HG03469 (cell line): ENCODE measurements around the gene HPSE2.
A peak's percentile ranks its signal among the peaks of the same experiment; 100 is the strongest.

Experiments
- ATAC-seq: cut with Tn5 transposase; IDR thresholded peaks from one replicate; pipeline ENCODE4 v1.9.1; 2021; ENCODE audit warnings: mild to moderate bottlenecking, moderate library complexity, moderate number of reproducible peaks; ENCODE audit not compliant: unreplicated experiment

HPSE2 gene

DNA sequence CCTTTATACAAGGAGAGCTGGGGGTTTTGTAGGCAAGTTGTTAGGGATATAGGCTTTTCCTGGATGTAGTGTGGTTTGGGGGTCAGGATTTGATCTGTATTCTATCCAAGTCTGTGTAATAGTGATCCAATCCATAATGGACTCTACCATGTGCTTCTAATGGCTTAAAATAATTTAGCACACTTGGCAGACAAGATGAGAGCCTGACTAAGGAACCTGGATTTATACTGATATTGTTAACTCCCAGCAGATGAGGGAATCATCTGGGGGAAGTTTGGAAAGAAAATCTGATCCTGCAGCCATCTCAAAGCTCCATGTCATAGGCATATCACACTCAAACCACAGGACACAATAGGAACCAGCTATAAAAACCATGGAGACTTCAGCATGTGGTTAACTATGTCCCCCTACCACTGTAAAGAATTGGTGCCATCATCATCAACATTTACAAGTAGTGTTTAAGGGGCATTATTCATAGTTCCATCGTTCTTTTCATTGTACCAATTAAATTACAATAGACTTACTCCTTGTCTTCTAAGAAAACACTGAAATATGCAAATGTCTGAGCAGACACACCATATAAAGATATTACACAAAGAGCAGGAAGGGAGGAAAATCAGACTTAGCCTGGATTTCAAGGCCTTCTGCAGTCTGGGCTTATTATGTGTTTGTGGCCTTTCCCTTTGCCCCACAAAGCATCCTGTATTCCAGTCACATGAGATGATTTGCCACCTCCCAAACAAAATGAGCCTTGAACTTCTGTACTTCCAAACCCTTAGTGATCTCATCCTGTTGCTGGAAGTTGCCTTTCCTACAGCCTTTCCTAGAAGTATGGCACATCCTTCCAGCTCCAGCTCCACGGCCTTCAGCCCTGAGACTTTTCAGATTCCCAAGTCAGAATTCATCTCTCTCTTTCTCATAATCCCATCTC lies 766.4 kb downstream of the HPSE2 start:
- no peak for ATAC-seq

DNA sequence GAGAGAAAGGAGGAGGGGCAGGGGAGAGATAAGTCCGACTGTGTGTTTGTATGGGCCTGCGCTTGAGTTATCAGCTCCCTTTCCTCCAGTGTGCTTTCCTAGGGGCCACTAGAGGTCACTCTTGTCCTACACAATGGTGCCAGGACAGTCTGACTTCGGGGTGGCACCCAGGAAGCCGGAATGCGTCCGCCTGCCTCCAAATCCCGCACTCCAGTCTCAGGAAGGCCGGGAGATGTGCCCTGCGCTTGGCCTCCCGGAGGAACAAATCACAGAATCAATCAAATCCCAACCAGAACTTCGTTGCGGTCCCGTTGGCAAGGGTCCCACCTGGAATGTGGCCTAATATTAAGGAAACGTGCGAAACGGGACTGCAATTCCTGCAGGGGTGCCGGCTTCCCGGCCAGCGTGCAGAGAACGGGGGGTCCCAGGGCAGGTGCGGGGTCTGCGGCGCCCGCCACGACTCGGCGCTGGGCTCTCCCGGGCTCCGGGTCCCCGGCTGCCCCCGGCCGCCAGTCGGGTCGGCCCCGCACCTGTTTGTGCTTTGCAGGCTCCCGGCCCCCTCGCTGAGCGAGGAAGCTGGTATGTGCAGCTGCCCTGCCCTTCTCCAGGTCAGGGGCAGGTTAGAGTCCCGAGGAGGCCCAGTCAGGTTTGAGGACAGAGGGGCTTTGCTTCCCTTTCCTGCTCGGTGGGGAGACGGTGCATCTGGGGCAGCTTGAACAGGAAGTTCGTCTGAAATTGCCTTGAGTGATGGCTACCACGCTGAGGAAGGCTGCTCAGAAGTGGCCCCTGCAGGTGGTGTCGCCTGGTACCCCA lies 767.9 kb downstream of the HPSE2 start:
- peak; percentile 75 for ATAC-seq

DNA sequence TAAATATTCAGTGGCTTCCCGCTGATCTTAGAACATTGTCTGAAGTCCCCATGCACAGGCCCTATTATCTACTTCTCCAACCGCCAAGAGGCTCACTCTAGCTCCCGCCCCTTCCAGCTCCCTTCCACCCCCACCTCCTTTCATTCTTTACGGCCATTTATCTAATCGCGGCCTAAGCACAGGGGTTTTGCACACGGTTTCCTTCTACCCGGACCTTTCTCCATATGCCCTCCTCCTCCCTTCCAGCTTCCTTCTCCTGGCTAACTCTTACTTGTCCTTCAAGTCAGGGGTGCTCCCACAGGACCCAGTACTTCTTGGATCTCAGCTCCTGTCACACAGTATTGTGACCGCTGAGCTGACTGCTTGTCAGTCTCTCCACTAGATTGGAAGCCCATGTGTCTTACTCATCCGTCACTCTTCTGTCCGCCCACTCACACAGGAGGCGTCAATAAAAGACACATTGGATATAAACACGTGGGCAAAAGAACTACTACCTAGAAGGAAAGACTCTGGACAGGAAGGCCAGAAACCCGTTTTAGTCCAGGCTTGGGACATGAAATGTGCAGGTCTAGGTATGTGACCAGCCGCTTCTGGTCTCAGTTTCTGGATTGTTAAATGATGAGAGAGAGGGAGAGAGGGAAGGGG lies 768.7 kb downstream of the HPSE2 start:
- no peak for ATAC-seq

DNA sequence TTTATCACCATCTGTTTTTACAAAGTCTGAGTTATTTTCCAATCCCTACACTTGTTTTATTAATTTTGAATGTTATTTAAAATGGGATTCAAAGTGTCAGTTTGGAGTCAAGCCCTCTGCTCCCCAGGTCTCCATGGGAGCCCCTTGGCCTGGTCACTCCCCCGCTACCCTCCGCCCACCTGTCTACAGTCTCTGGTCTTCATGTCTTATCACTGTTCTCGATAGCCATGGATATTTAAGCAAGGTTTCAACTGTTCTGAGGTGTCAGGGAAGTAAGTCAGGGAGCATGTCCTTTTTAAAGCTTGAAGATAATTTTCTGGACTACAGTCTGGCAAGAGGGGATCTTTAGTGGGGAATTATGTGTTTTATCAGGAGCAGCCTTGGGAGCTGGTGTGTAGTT lies 769.8 kb downstream of the HPSE2 start:
- ATAC-seq, result no peak

DNA sequence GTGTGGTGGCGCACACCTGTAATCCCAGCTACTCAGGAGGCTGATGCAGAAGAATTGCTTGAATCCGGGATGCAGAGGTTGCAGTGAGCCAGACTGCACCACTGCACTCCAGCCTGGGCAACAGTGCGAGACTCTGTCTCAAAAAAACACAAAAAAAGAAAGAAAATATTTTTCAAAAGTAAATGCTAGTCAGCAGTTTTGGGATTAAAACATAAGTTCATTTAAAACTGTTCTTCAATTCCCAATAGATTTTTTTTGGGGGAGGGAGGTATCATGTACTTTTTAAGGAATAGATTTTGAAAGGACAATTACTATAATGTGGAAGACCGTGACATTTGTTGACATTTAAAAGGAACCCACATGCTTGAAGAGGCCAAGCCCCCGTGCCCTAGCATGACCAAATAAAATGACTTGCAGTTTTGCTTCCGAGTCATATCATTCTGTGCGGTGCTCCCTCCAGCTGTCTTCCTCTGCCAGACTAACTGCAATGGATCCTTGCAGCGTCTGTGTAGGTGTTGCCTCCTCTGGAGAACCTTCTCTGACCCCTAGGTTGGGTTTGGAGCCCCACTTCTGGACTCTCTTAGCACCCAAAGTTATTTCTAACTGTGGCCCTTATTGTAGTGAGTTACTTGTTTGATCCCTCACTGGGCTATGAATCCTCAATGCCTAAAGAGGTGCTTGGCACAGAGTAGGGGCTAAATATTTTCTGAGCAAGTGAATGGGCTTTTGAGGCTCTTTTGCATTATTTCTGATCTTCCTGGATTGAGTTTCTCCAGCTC lies 771.5 kb downstream of the HPSE2 start:
- no peak for ATAC-seq

DNA sequence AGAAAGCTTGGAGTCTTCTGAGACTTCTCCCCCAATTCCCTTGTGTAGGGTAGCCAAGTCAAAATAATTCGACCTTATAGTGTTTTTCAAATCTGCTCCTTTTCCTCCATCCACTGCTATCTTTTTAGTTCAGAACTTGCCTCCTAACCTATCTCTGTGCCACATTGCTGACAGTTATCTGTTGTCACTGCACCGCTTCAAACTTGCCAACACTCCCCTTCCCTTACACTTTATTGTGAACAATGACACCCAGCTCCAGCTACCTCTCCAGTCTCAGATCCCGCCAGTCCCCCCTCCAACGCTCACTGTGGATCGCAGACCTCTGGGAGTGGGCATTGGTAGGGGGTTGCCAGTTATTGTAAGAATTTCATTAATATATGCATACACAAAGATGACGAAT lies 772.6 kb downstream of the HPSE2 start:
- no peak for ATAC-seq

DNA sequence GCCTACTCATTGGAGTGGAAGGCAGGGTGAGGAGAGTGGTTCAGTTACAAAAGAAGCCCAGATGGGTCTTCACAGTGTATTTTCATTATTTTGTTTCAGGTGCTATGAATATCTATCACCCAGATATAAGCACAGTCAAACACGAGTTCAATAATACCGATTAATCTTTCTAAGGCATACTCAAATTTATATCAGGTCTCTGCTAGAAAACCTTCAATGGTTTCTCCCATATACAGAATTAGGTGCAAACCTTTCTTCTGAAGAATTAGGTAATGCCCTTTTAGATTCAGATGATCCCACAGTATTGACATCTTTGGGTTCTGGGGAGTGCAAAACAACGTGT lies 774.2 kb downstream of the HPSE2 start:
- ATAC-seq, result no peak

DNA sequence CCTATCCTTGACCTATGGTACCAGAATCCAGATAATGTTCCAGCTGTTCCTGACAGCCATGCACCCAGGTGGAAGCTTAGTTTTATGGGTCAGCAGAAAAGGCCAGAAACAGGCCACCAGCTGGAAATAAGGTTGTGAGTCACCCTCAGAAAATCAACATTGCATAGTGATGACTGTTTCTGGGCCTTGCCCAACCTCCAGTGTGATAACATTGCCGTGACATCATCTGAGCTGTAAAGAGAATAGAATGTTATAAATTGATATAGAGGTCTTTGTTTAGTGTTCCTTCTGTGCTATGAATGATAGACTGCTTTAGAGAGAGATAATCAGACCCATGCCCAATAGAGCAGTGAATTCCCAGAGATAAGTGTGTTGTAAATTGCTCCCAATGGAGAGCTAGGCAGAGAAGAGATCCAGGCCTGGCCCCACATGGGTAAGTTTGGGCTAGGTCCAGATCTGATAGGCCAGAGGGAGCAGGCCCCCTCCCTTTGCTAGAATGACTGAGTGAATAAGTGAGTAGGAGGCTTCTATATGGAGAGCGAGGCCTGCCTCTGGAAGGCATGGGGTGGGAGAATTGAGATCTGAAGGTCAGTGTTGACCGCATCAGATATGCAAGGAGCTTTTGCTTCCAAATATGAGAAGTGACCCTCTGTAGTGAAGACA lies 774.7 kb downstream of the HPSE2 start:
- ATAC-seq, result no peak

DNA sequence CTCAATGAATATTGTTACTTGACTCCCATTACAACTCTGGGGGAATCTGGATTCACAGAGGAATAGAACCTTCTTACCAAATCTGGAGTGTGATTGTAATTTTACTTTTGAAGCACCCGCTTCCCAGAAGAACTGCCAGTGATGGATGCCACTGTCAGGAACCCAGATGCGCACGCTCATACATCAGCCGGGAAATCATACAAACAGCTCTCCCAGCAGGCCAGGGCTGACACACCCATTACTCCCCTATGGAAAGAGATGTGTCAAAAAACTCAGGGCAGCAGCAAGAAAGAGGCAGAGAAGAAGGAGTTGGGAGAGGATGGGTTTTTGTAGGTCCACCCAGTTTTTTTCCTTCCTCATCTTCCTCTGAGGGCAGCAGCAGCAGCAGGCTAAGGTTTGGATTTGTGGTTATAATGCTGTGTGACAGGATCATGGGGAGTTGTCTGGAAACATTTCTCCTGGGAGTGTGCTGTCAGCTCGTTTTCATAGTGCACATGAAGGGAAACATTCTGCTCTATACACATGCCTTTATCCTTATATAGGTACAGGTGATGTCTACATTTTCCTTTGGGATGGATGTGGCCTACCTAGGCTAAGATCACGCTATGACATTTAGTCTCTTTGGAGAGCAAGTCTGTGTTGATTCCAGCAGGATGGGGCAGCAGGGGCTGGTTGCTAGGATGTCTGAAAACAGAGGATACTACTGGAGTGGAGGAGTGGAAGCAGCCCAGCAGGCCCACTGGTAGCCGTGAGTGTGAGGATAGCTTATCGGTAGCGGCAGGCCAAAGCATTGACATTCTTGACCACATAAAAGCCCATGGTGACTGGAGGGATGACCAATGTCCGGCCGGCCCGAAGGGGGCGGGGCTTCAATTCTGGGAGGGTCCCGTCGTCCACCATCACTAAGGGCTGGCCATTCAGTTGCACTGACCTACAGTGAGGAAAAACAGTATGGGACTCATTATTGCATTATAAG lies 776.6 kb downstream of the HPSE2 start:
- no peak for ATAC-seq

DNA sequence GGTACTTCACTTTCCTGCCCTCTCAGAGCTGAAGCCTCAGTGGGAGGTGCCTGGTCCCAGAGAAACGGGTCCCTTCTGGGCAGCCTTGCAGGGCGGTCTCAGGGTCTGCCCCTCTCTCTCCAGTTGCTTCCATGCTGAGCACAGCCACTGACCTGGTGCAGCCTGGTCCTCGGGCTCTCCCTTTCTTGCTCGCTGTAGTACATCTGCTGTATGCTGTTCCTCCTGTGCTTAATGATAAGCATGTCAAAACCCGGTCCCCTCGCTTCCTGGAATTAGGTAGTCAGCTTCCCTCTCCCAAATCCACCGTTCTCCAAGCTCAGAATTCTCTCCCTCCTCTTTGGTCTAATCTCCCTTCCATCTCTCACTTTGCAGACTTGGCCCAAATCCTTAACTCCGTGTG lies 777.9 kb downstream of the HPSE2 start:
- ATAC-seq, result no peak

DNA sequence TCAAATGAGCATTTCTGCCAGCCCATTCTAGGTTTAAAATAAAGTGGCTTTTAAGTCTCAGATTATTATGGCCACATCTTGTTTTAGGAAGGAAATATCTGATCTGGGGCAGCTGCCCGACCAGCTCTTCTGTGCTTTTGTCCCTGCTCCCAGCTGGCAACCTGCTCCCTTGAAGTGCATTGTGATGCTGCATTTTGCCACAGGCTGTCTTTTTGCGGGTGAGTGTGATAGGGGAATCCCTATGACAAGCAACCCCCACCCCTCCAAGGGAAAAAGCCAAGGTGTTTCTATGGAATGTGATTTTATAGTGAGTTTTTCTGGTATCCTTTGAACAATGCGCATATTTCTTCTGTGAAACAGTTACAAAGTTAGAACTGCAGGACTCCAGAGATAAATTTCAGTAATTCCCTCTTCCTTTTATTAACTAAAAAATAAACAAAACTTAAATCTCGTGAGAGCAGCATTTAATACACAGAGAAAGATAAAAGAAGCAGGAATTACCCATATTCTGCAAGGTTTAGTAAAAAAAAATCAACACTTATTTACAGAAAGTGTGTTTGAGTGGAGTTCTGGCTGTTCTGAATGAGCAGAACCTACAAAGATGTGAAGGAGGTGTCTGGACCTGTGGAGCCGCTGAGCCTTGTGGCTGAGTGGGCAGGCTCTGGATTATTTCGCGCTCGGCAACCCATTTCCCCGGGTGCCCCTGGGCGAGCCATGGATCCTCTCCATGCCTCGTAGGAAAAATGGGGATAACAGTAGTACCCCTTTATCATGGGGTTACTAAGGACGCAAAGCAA lies 778.8 kb downstream of the HPSE2 start:
- no peak for ATAC-seq

DNA sequence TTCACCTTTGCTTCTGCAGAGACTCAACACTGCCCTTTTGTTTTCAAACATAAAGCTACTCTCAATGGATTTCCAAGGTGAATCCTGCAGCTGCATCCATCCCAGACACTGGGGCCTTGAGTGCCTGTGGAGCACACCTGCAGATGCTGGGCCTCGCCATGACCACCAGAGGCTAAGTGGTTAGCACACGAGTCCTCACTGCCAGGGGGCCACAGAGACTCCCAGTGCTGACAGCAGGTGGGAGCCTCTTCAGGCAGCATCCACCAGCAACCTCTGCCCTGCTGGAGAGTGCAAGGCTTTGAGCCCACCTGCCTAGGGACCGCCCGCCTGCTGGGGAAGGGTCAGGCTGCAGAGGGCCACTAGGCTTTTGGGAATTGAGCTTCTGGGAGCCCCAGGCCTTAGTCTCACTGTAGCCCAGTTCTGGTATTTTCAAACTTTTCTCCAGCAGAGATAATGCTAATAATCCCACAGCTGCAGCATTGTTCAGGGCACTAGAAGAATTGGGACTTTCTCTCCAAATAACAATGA lies 779.5 kb downstream of the HPSE2 start:
- ATAC-seq, result no peak

DNA sequence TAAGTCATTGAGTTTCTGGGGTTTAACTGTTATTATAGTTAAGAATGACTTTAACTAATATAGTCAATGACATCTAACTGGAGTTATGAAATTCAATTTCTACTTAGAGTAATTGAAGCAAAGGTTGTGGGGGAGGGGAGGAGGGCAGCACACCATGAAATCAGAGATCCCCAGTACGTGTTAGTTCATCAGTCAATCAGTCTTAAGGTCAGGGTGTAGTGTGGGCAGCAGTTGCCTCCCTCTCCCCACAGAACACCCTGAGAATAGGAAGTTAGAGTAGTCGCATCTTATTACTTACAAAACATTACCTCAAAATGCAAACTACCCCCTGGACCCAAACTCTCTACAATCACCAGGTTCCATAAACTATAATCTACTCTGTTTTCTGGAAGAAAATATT lies 781.9 kb downstream of the HPSE2 start:
- ATAC-seq, result no peak

DNA sequence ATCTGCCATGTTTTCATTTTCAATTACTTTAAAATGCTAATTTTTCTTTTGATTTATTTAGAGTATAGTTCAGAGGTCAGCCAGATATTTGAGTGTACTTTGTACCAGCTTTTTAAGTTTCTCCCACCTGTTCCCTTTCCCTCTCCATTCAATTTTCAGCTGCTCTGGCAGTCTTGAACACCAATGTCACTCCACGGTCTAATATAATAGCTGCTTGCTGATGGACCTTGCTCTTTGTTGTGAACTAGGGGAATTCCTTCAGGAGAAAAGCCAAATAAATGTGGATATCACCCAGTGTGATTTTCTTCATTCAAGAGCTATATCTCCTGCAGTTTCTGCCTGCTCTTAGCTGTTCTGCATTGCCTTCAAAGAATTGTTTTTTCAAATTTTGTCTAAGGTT lies 785.0 kb downstream of the HPSE2 start:
- no peak for ATAC-seq

DNA sequence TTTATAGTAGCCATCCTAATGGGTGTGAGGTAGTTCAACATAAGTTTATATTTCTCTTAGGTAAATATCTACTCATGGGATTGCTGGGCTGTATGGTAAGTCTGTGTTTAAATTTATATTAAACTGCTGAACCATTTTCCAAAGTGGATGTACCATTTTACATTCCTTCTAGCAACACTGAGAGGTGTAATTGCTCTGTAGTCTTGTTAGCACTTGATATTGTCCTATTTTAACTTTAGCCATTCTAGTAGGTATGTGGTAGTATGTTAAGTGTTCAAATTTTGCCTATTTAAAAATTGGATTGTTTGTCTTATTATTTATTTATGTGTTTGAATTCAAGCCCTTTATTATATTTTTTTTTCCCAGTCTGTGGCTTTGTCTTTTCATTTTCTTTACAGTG lies 786.4 kb downstream of the HPSE2 start:
- no peak for ATAC-seq

DNA sequence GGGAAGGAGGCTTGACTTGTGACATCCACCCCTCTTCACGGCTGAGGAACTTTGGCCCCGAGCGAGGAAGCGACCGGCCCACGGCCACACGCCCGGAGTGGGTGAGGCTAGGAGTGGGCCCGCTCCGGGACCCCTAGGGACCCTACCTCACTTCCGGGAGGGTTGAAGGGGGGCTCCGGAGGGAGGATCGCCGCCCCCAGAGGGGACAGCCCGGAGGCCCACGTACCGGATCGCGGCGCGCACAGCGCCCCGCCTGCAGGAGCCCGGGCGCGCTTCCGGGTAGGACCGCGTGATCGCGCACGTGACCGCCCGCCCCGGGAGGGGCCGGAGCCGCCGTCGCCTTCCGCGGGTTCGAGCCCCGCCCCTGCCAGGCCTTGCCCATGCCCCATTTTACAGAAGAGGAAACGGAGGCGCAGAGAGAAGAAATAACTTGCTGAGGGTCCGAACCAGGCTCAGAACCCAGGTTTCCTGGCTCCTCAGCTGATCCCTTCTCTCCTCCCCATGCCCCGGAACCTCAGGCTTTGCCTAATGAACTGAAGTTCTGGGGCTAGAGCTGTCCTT lies 788.9 kb downstream of the HPSE2 start, which contains the start of gene HPS1:
HPS1 (minus strand) TSS at position 275 of the 561 bp plus-strand sequence. CDS start 3,695 bp downstream, outside the sequence.
- peak; percentile 79 for ATAC-seq

DNA sequence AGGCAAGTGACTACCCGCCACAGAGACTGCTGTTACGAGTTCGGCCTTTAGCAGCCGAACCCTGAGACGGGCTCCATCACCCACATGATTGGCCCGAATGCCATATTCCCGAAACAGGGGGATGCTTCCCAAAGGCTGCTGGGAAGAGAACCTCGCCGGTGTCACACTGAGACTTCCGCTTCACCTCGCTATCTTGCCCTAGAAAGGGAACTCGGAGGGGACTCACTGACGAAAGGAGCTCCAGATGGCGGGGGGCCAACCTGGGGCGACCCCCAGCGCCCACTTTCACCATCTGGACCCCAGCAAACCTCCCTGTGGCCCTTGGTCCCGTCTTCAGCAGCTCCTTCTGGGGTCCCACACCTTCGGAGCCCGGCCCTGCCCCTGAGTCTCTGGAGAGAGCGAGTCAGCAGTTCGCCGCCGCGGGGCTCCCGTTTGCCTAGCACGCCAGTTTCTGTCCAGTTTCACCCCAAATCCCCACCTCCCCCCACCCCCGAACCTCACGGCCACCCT lies 789.4 kb downstream of the HPSE2 start:
- peak; percentile 13 for ATAC-seq
